GM15510 (cell line): ENCODE results near the gene MPND.

Experiments used
- POLR2A ChIP-seq: IDR thresholded peaks from 3 replicates; pipeline ENCODE4 v1.6.1; 2011; ENCODE audit warnings: borderline replicate concordance; ENCODE audit not compliant: insufficient read length; ENCODE audit errors: extremely low read depth

MPND gene

DNA sequence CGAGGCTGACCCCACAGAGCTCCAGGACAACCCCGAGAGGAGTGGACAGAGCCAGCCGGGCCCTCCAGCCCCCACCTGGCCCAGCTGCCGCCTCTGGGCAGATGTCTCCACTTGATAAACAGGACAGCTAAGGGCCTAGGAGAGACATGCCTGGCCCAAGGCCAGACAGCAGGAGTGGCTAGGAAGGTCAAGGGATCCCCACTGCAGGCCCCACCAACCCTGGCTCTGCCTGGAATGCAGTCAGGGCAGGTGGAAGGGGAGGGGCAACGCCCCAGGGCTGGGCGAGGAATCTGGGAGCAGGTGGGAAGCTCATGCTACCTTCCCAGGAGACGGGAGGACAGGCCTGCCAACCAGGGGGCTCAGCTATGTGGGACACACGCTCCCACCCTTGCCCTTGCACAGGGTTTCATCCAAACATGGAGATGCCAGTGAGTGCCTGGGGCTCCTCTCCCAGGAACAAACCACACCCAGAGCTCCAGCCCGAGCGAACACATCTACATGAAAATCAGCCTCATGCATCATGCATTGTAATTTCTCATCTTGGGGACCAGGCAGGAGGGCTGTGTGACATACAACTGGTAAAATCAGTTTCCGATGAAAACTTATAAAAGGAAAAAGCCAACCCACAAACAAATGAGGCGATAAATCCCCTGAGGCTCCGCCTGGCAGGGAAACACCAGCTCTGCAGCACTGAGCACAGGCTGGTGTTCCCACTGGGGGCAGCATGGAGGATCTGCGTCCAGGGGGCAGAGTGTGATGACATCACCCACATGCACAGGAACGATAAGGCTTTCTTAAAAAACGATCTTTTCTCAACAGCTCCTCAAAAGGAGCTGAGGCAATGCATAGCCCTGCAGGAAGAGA lies 32.0 kb downstream of the MPND start:
- TF ChIP-seq POLR2A = no peak

DNA sequence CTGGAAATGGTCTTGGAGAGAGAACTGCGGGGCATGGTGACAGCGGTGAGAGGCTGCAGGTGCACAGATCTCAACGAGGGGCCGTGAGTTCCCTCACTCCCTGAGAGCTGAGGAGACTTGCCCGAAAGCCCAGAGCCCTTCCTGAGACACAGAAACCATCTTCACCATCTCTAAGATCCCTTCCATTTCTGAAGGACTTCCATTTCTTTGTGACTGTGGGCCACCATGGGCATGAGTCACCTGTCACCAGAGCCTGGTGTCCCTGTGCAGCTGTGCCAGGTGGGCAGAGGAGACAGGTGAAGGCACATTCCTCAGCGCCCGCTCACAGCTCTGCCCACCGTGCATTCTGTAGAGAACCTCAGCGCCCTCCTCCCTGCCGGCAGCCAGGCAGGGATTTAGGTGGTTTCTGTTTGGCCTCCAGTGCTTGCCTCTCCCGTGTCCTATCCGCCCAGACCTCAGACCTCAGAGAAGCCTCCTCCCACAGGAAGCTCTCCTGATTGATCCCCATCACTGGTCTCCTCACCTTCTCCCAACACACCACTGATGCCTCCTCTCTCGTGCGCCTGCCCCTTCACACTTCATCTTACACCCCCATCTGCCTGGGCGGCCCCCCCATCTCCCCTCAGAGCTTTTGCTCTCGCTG lies 32.8 kb downstream of the MPND start:
- TF ChIP-seq POLR2A = no peak

DNA sequence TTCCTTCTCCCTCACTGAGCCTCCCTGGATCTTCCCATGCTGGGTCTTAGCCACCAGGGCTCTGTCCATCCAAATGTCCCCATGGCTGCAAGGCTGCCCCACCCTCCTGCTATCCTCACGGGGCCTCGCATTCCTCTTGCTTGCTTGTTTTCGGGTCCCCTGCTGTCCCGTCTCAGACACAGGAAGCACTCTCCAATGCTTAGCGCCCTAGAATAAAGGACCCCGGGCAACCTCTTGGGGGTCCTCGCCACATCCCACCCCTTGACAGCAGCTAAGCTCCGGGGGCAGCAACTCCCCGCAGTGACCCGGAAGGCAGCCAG lies 33.3 kb downstream of the MPND start:
- no peak for TF ChIP-seq POLR2A

DNA sequence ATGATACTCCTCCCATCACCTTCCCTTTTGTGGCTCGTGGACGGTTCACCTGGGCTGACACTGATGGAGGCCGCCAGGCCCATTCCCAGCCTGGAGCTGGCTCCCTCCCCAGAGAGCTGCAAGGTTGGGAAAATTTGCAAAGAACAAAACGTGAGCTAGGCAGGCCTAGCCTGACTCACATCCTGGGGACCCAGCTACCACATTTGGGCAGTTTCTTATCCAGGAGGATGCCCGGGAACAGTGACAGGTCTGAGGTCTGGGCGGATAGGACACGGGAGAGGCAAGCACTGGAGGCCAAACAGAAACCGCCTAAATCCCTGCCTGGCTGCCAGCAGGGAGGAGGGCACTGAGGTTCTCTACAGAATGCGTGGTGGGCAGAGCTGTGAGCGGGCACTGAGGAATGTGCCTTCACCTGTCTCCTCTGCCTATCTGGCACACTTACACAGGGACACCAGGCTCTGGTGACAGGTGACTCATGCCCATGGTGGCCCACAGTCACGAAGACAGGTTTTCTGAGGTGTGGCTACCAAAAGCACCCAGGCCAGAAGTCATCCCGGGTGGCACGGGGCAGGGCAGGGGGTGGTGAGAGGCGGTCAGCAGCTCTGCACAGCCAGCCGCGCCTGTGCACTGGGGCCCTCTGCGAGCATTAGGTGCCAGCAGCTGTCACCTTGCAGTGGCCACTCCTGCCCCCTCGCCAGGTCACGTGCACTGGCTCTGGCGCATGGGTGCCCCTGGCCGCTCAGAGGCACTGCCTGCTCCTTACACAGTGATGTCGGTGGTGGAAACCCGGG lies 33.8 kb downstream of the MPND start:
- TF ChIP-seq POLR2A = no peak

DNA sequence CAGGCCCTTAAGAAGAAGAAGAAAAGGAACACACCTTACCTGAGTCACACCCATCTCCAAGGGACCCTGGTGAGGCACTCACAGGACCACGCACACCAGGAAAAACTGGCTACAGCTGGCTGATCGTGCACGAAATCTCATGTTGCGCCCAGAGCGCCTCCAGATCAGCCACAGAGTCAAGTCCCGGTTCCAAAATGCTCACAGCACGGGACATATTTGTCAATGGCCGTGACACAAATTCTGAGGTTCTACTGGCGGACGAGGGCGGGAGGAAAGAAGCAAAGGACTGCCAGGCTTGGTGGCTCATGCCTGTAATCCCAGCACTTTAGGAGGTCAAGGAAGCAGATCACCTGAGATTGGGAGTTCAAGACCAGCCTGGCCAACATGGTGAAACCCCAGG lies 35.5 kb downstream of the MPND start:
- TF ChIP-seq POLR2A = no peak

DNA sequence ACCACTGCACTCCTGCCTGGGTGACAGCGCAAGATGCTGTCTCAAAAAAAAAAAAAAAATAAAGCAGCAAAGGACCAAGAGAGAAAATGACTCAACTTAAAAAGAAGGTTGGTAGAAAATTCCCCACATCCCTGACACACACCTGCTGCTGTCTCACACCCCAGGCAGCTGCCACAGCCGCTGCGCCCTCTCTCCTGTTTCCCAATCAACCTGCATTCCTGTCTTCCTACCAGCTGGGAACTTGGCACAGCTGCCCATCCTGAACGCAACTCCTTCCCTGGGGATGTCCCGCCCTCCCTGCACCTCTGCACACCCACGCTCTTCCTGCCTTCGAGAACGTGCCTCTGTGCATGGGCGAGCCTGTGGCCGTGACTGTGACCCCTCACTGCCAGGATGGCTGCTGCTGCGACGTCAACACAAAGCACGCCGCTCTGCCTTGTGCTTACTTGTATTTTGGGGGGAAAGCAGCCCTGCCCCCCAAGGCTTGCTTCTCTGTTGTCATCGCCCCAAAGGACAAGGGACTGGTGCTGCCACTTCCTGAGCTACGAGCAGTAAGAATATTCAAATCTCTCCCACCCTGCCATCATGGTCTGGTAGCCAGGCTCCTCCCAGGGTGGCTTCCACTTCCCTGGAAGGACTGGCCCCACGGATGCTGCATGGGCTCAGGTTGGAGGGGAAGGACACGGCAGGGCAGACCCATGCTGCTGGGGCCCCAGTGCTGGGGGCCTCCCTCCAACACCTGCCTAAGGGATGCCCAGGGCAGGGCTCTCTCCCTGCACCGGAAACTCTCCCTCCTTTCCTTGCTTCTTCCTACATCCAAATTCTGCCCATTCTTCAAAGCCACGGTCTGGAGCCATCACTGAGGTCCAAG lies 36.3 kb downstream of the MPND start:
- no peak for TF ChIP-seq POLR2A

DNA sequence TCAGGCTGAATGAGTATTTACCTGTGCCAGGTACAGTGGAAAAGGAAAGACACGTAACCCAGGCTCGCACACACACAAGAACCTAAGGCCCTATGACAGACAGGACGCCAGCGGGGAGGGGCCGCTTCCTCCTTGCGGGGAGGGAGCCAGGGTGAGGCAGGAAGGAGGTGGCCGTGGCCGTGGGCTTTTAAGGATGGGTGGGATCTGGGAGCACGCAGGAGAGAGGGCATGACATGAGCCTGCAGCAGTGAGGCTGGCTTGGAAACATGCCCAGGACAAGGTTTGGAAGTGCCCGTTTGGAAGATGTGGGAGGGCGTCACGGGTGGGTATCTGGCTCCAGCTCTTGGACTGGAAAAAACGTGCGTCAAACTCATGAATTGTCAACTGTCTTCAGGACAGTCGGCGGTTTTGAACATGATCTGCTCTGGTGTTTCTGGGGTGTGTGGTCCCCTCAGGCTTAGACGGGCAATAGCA lies 36.9 kb downstream of the MPND start:
- no peak for TF ChIP-seq POLR2A

DNA sequence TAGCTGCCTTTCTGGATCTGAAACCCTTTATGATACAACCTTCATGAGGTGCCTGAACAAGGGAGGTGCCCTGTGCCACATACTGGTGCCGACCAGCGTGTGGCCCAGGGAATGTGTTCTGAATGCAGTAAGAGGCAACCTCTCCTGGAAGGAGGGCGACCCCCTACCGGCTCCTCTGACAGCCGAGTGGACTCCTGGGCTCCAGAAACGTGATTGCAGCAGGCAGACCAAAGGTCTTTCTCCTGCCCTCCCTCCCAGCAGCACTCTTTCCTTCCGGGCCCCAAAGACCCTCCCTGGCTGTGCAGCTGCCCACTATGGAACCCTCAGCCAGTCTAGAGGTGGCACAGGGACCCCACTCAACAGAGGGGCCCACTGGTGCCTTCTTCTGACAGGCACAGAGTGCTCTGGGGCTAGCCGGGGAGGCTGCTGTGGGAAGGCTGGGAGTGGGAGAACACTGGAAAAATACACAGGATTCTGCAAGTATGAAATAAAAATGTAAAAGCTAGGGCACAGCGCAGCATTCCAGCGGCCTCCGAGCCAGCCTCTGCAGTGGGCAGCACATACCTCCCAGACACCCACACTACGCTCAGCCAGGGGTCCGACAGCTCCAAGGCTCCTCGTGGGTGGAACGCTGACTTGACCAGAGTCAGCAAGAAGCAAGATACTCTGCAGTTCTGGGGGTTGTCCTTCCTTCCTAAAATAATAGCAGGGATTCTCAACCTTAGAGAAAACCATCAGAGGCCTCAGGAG lies 42.1 kb downstream of the MPND start:
- TF ChIP-seq POLR2A = no peak

DNA sequence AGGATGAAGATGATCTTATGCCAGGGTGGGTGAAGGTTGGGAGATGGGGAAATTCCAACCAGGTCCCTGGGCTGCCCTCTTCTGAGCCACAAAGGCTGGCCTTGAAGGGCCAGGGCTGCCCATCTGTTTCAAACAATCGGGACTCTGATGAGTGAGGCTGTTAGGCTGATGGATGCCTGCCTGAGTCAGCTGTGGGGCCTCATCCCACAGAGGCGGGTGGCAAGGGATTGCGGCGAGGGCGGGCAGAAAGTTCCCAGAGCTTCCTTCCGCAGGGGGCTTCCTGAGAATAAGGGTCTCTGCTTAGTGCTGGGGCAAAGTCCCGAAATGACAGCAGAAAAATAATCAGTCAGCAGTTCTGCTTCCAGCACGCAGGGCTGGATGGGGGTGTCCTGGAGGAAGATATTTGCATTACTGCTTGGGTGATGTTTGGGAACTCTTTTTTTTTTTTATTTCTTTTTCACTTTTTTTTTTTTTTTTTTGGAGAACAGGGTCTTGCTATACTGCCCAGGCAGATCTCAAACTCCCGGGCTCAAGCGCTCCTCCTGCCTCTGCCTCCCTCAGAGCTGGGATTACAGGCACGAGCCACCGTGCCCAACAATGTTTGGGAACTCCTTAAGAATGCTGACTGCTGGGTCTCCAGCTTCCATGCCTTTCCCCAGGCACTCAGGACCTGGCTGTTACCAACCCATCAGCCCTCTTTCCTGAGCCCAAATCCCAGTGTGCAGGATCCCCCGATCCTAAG lies 42.9 kb downstream of the MPND start:
- TF ChIP-seq POLR2A = no peak

DNA sequence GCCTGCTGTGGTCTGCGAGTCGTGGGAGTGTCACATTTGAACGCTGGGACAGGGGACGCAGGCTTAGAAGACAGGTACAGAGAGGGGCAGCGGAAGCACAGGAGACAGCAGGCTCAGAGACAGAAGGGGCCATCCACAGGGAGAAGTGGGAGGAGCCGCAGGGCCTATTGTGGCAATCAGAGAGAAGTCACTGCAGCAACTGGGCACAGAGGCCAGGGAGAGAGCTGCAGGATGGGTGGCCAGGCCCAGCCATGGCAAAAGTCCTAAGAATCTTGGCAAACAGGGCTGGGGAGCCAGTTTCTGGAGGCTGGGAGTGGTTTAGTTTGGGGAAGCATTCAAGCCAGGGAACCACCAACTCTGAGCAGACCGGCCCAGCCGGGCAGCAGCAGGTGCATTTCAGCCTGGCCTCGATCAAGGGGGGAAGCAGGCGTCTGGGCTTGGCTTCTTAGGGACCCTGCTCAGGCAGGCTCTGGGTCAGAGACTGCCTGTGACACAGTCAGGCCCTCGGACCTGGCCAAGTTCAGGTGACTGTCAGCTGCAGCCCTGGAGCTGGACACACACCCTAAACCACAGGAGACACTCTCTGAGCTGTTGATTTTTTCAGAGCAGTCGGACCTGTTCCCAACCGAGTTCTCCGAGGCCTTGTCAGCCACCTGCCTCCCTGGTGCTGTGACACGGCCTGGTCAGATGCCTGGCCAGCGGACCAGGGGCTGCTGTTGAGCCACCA lies 45.1 kb downstream of the MPND start:
- no peak for TF ChIP-seq POLR2A

DNA sequence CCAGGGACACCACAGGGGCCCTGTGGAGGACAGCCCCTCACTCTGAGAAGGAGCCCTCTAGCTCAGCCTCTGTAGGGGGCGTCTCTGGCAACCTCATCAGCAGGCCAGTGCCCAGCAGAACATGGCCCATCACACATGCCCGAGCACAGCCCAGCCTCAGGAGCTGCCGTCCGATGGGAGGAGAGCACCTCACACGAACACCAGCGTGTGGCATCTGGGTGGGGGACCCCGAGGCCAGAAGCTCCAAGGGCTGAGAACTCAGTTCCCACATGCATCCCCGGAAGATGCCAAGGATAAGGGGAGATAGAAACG lies 45.7 kb downstream of the MPND start:
- TF ChIP-seq POLR2A = no peak

DNA sequence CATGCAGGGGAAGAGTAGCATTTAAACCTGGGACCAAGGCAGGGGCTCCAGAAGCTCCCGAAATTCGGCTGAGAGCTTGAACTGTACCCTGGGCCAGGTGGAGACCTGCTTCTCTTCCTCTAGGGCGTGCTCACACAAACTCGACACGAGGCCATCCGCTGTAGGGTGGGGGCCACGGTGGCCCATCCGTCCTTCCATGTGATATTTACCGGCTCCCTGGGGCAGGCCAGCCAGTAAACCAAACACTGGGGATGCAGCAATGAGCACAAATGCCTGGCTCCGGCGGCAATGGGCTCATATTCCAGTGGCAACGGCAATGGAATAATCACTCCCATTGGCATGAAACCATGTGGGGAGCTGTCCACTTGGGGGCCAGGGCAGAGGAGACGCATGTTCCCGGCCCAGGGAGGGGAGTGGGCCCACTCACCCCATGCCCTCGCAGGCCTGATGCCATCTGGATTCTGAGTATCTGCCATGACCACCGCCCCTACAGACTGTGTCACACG lies 46.2 kb downstream of the MPND start:
- TF ChIP-seq POLR2A = no peak

DNA sequence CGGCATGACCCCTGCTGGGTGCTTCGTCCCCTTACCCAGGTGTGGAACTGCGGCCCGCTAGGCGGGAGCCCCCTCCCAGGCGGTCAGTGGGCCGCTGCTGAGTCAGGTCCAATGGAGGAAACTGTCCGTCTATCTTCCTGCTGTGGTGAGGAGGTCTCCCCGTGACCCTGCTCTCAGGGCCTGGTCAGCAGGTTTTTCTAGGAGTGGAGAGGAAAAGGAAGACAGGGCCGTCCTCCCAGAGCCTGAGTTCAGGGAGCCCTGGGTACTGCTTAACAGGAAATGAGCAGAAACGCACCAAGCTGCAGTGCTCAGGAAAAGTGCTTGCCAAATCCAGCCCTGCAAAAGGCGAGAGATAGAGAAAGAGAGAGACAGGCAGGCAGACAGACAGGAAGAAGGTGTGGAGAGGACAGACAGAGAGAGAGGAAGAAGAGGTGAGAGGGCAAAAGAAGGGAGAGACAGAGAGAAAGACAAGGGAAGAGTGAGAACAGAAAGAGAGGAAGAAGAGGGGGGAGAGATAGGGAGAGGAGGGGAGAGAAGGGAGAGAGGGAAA lies 46.7 kb downstream of the MPND start:
- no peak for TF ChIP-seq POLR2A
